Vagina (tissue), 2 donors: ENCODE results near the gene B4GALT1.

ENCODE experiments used
- CTCF ChIP-seq, 3 experiments: fragments of 450-650 bp in 2 of 3; fragments of 200-600 bp in 1 of 3; sonication (generic) in 1 of 3; IDR thresholded peaks; one replicate each; pipeline ENCODE4 v1.5.1; 2017 to 2019; ENCODE audit warnings: antibody characterized with exemption in 3 of 3, mild to moderate bottlenecking in 2 of 3, moderate library complexity in 2 of 3
- POLR2A ChIP-seq, 2 donors: fragments of 450-650 bp; IDR thresholded peaks; one replicate each; pipeline ENCODE4 v1.6.1; 2017; ENCODE audit warnings: antibody characterized with exemption in 2 of 2, mild to moderate bottlenecking in 2 of 2, moderate library complexity in 2 of 2
- POLR2AphosphoS5 ChIP-seq, 2 donors: sonication (generic); formaldehyde crosslinking; IDR thresholded peaks; one replicate each; pipeline ENCODE4 v1.9.0; 2017; ENCODE audit warnings: antibody characterized with exemption in 2 of 2, mild to moderate bottlenecking in 2 of 2, low read depth in 1 of 2; ENCODE audit not compliant: insufficient read depth in 1 of 2

GRCh38 chr9:33103501-33104281, 63.4 kb downstream of the B4GALT1 start:
- no peak for TF ChIP-seq CTCF (IDR thresholded peaks at IDR 0.05)
- TF ChIP-seq POLR2A (IDR thresholded peaks at IDR 0.05) = no peak
- no peak for TF ChIP-seq POLR2AphosphoS5 (IDR thresholded peaks at IDR 0.05; ENCODE audit: insufficient read depth in 1 of 2, low read depth in 1 of 2)
